Aorta (tissue), 5 donors: ENCODE results near the gene HACL1. TPM values are rescaled to one million over a fixed set of nuclear protein-coding genes. Genes with fewer than 3 reads are reported as not detected.

Source experiments
- ATAC-seq: fragments of 200-7000 bp; cut with Tn5 transposase; one replicate; pipeline ENCODE4 v1.9.1; 2022; ENCODE audit warnings: moderate library complexity; ENCODE audit not compliant: low FRiP score
- DNase-seq, 2 donors: peaks; one replicate each; pipeline ENCODE4 v3.0.0-alpha.2; 2020
- H3K27ac ChIP-seq, 2 donors: one replicate each; pipeline ENCODE4 v1.5.1; 2013; ENCODE audit warnings: low read length in 2 of 2, mild to moderate bottlenecking in 2 of 2, moderate library complexity in 2 of 2, control low read depth in 1 of 2, inconsistent platforms in 1 of 2, low read depth in 1 of 2
- H3K27me3 ChIP-seq, 2 donors: one replicate each; pipeline ENCODE4 v1.6.1; 2013; ENCODE audit warnings: control low read depth in 1 of 2, low read length in 1 of 2, mild to moderate bottlenecking in 1 of 2, moderate library complexity in 1 of 2; ENCODE audit not compliant: insufficient read depth in 2 of 2, control insufficient read depth in 1 of 2
- H3K36me3 ChIP-seq, 2 donors: one replicate each; pipeline ENCODE4 v1.6.1; 2013; ENCODE audit warnings: control low read depth in 1 of 2, low read length in 1 of 2, mild to moderate bottlenecking in 1 of 2; ENCODE audit not compliant: insufficient read depth in 2 of 2, control insufficient read depth in 1 of 2
- H3K4me1 ChIP-seq, 2 donors: one replicate each; pipeline ENCODE4 v1.6.1; 2013; ENCODE audit warnings: low read length in 2 of 2, control low read depth in 1 of 2, mild to moderate bottlenecking in 1 of 2, moderate library complexity in 1 of 2; ENCODE audit not compliant: insufficient read depth in 2 of 2, control insufficient read depth in 1 of 2
- H3K4me3 ChIP-seq, 2 donors: one replicate each; pipeline ENCODE4 v1.5.1; 2013; ENCODE audit warnings: low read length in 2 of 2, control low read depth in 1 of 2, mild to moderate bottlenecking in 1 of 2
- H3K9me3 ChIP-seq: one replicate; pipeline ENCODE4 v1.6.1; 2013; ENCODE audit warnings: mild to moderate bottlenecking, low read length; ENCODE audit not compliant: control insufficient read depth
- WGBS, 2 donors: extraction: QIAGEN DNeasy Blood & Tissue Kit; methylation state at CpG; one replicate each; pipeline ENCODE4 v1.1.7; 2013; 5-methylcytosine and 5-hydroxymethylcytosine counted together
- intact Hi-C, 2 donors: fragments of 100-400 bp; cut with DNase I; formaldehyde crosslinking; loops; one replicate each; pipeline versions ENCODE4 v1.14.2 to v1.15.0; 2022
- polyA plus RNA-seq, 2 donors: library from polyadenylated mRNA; stranded (reverse); fragments of 200-250 nt; gene quantifications; one replicate each; pipeline ENCODE4 v1.2.3, GENCODE V29; 2013
- total RNA-seq, 2 donors: library from RNA; stranded (reverse); fragmentation: NEBNext Ultra II Directional; extraction: Animal tissue kit (Norgen Biotek cat#: 25700); gene quantifications; one replicate each; pipeline ENCODE4 v1.2.1, GENCODE V29; 2021
- donor health status: healthy with polysubstance abuse.
- donor health status: Bipolar disorder and iron deficiency.
- donor health status: DM: no; HTN: no; CAD: no.
- donor health status: DM: no; HTN: no; CAD: no.
- donor health status: DM: yes; HTN: yes; CAD: no.

The HACL1 gene
- total and polyA plus RNA-seq, 4 donors, result 13.3 to 27.1 (median 23.3) TPM

DNA sequence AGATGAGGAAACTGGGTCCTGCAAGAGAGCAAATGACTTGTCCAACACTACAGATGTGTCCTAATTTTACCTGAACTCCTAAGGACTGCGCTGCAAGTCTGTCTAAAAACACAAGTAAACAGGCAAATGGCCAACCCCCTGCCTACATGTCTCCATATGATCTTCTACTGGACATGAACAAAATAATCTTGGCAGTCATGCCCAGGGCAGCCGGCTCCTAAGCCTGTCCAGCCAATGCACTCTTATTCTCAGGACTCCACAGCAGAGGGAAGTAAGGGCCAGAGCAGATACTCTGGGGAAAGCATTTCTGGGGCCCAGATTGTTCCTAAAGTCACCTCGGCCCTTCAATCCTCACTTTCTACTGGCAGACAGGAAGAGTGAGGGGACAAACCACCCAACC, 90.2 kb downstream of the HACL1 start:
- H3K9me3 ChIP-seq, result no peaks in the 10 kb centered on the region
- intact Hi-C loops, result no loop called here
- no peak for ATAC-seq
- H3K4me1 ChIP-seq, result peaks cover 0 to 4% of the 10 kb centered on the region in 2 donors
- H3K27ac ChIP-seq, result no peak overlapping the region
- WGBS, 2 donors, result 97 to 98% methylated on average over 3 of the region's 3 CpGs
- no peaks in the 10 kb centered on the region for H3K36me3 ChIP-seq
- no peaks in the 10 kb centered on the region for H3K27me3 ChIP-seq
- no peak overlapping the region for H3K4me3 ChIP-seq
- no peak for DNase-seq

Other genes with a start within 250 kb of the HACL1 start
- 10 to 100 TPM; 13.3 to 16.0 TPM for gene METTL6, start 174.0 kb downstream of the HACL1 start, total RNA-seq
- gene METTL6, start 174.0 kb downstream of the HACL1 start, polyA plus RNA-seq, result 1 to 10 TPM; 6.7 to 8.3 TPM
- 10 to 100 TPM; 18.2 to 19.4 TPM for gene EAF1, start 174.0 kb downstream of the HACL1 start, total RNA-seq
- gene EAF1, start 174.0 kb downstream of the HACL1 start, polyA plus RNA-seq, result 10 to 100 TPM in 1 of 2 donors, 1 to 10 TPM in 1; 7.5 to 11.0 TPM
- 10 to 100 TPM; 10.7 to 18.7 TPM for gene COLQ, start 79.9 kb downstream of the HACL1 start, total RNA-seq
- gene COLQ, start 79.9 kb downstream of the HACL1 start, polyA plus RNA-seq, result 10 to 100 TPM in 1 of 2 donors, 1 to 10 TPM in 1; 1.8 to 16.6 TPM
- gene BTD, start 176 bp upstream of the HACL1 start, total RNA-seq, result 10 to 100 TPM; 11.7 to 17.6 TPM
- gene BTD, start 176 bp upstream of the HACL1 start, polyA plus RNA-seq, result 10 to 100 TPM in 1 of 2 donors, 1 to 10 TPM in 1; 8.4 to 20.5 TPM
- gene ANKRD28, start 196.4 kb upstream of the HACL1 start, total RNA-seq, result 10 to 100 TPM; 52.7 to 61.3 TPM
- 10 to 100 TPM in 1 of 2 donors, 1 to 10 TPM in 1; 5.6 to 17.8 TPM for gene ANKRD28, start 196.4 kb upstream of the HACL1 start, polyA plus RNA-seq